Adipose tissue (tissue), 3 donors: ENCODE data around the gene PRDM1. TPM values are rescaled to one million over a fixed set of nuclear protein-coding genes. Genes with fewer than 3 reads are reported as not detected.

Source experiments
- H3K27ac ChIP-seq: one replicate; pipeline ENCODE4 v1.5.1; 2013; ENCODE audit warnings: low read depth, low read length
- WGBS, 3 donors: extraction: QIAGEN DNeasy Blood & Tissue Kit; methylation state at CpG; one replicate each; pipeline ENCODE4 v1.1.7; 2013; 5-methylcytosine and 5-hydroxymethylcytosine counted together
- polyA plus RNA-seq, 3 donors: library from polyadenylated mRNA; stranded (reverse); fragments of 200-250 nt; gene quantifications; one replicate each; pipeline ENCODE4 v1.2.3, GENCODE V29; 2013
- donor health status: healthy with polysubstance abuse.
- donor health status: Bipolar disorder and iron deficiency.
- donor health status: healthy.

PRDM1 gene
- polyA plus RNA-seq, 3 donors: 0.49 to 3.1 (median 1.5) TPM

DNA sequence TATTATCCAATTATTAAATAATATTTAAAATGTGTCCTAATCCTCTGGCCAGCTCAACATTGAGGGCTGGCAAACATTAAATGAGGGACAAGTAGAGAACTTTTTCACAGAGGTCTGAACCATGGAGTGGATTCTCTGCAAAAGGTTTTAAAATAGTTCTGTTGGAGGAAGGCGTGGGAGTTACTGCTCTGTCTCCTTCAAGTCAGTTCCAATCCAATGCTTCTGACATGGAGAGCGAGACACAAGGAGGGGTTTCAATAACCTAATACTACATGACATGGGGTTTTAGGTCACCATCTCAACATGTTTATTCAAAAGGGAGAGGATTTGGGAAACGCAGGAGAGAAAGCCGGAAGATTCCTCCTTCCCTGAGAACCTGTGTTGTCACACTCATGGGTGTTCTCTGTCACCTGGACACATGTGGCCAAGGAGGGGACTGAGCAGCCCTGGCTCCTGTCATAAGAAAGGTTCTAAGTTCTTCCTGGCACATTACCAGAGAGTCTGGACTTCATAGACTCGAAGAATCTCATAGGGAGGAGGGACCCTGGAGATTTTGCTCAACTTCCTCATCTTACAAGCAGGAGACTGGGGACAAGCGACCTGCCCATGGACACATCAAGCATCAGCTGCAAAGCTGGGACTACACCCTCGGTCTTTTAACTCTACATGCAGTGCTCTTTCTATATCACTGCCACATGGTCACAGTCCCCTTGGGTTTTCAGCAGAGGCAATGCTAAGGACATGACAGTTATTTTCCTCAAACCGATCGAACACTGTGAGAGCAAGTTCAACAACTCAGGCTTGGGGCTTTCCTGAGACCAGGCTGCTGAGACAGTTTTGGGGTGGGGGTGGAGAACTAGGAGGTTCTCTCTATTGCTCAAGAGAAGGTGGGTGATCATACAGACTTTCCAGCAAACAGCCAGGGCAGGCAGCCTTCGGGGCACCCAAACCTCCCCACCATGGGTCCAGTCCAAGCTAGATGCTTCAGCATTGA, 38.6 kb downstream of the PRDM1 start:
- WGBS, 3 donors: 77 to 84% (median 79%) methylated on average over 10 of the region's 10 CpGs
- H3K27ac ChIP-seq: no peak overlapping the region

DNA sequence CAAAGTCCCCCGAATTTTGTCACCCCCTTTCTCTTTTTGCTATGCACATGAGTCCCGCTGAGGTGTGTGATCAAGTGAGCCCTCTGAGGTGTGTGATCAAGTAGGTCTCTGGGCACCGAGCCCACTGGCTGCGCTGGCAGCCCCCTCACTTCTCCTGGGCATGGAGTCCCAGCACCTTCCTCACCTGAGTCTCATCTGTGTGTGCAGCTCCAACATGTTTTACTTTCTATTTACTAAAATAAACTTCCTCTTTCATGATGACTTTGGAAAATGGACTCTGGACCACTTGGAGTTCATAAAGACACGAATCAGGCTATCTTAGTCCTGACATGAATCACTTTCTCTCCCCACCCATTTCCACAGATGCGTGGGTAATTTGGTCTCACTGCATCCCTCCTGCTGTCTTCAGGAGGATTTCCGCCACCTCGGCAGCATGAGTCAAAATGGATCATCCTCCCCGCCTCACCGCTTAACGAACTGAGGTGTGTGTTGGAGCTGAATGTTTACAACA, 39.8 kb downstream of the PRDM1 start:
- WGBS, 3 donors: 75 to 86% (median 77%) methylated on average over 11 of the region's 11 CpGs

DNA sequence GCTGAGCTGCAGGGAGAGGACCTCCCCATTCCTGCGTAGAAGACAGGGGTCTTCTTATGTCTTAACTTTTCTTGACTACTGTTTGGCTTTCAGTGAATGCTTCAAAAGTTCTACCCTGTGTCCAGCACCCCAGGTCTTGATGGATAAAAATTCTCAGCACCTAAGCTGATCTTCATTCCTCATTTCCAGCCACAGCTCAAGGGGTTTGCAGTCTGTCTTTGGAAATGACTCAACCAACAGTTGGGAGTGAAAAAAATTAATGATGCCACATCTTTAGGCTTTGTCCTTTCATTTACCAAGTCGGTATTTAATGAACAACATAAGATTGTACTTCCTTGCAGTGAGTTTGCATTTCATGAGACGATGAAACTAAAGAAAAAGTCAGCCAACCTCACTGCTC, 40.3 kb downstream of the PRDM1 start:
- 77 to 79% (median 78%) methylated on average over 3 of the region's 3 CpGs for WGBS, 3 donors
- no peak overlapping the region for H3K27ac ChIP-seq

More for the DNA sequence above, 39.8 kb downstream of the PRDM1 start:
- no peak overlapping the region for H3K27ac ChIP-seq

DNA sequence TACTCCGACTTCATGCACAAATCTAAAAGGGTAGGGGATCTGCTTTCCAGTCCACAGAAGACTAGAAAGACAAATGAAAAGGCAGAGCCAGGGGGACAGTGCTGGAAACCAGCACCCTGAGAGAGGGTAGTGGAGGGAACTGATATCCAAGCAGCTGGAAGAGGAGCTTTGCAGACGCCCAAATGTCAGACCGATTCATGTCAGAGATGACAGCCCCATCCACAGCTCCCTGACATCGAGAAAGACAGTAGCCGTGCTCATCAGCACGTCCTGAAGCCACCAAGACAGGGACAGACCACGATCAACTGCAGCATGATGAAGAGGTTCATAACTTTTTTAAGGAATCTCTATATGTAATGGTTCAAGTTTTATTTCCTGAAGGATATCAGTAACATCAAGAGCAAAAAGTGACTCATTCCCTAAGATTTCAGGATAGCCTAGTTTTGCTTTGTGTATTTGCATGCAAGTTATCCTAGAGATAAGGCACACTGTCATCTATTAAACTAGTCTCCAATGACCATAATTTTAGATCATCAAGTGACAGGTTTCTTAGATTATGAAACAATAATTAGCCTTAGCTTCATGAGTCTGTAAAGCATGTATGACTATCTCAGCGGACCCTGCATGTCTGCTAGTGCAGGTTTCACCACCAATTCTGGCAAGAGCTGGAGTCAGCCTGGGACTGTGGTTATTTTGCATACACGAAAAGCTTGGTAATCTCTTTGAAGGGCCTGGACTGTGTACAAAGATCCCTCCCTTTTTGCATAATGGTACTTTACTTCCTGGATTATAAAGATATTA, 43.0 kb downstream of the PRDM1 start:
- no peak overlapping the region for H3K27ac ChIP-seq
- WGBS, 3 donors: 74 to 81% (median 81%) methylated on average over 9 of the region's 9 CpGs

DNA sequence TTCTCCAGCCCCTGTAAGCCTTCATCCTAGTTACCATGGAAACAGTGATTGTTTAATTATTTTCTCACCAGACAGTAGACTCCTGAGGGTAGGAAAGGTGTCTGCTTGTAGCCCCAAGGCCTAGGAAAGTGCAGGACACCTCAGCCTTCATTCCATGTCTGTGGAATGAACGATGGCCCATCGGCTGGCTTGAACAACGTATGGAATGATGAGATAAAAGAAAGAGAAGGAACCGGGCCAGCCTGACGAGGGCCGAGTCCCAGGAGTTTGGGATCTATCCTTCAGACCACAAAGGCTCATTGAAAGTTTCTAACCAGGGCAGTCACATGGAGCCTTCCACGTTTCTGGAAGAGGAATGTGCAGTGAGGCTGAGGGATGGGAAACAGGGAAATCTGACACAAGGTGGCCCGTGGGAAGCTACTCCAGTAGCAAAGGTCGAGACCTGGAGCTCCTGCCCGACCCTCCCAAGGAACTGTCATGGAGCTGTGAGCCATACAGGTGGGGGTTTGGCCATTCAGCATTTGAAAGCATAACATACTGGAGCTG, 46.1 kb downstream of the PRDM1 start:
- no peak overlapping the region for H3K27ac ChIP-seq
- WGBS, 3 donors: 82 to 90% (median 87%) methylated on average over 10 of the region's 10 CpGs

DNA sequence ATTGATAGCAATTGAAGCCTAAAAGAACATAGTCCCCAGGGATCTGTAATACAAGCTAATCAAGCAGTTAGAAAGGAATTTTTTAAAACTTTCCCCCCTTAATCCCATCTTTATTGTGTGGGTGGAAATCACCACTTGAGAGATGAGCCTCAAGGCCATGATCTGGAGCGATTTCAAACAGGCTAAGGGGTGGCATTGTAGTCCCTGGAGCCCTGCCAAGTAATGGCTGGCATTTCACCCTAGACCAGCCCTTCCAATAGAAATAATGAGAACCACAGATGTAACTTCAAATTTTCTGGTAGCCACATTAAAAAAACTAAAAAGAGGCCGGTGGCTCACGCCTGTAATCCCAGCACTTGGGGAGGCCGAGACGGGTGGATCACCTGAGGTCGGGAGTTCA, 46.9 kb downstream of the PRDM1 start:
- 89 to 93% (median 90%) methylated on average over 6 of the region's 6 CpGs for WGBS, 3 donors
- no peak overlapping the region for H3K27ac ChIP-seq

DNA sequence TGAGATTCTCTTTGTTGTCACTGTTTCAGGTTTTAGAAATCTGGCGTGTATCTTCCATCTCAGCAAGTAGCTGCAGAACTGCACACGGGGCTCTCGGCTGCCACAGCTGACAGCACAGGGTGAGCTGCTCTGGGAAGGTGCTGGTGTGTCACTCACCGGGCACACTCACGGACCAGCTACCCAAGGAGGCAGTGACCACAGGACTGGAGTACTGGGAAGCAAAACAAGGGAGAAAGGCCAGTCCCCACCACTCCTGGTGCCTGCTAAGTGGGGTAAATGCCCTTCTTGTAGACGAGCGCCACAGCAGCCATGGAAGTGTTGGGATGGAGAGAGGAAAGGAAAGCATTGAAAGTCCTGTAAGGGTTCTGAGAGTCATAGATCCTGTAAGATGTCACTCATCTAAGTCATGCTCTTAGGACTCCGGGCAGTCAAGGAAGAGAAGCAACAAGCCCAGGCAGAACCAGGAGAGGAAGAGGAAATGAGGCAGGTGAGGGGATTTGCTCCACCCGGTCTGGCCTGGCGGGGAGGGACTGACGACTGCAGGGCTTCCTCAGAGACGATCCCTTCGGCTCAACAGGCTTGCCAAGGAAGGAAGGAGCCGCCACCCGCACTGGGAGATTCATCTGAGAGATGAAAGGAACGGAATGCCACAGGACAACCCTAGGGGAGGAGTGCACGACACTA, 48.1 kb downstream of the PRDM1 start:
- WGBS, 3 donors: 72 to 82% (median 77%) methylated on average over 17 of the region's 17 CpGs
- H3K27ac ChIP-seq: no peak overlapping the region

DNA sequence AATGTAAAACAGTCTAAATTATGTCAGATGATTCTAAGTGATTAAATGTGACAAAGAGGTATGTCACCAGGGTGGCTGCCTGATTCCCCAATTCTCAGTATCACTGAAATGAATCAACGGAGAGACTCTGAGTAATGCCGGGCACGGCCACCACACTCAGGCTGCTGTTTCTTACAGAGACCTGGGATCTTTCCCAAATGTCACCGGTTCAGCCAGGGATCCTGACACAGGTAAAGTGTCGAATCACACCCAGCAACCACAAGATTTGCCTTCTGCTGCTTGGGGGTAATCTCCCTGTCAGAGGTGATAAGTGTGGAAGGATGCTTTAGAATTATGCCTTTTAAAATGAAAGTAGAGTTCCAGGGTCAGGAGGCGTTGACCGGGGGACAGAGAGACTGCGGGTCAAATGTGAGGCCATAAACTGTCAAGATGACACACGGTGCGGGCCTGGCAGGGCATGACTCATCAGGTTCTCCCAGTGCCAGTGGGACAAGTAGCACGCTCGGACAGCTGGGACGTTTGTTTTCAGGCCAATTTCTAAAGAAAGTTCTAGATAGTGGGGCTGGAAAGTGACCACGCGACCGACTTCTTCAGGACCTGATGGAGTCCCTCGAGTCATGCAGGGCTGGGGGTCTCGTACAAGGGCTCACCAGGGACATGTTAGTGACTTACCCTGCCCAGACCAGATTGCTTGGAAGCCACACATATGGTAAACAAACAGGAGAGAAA, 48.9 kb downstream of the PRDM1 start:
- 71 to 79% (median 72%) methylated on average over 18 of the region's 18 CpGs for WGBS, 3 donors
- no peak overlapping the region for H3K27ac ChIP-seq

DNA sequence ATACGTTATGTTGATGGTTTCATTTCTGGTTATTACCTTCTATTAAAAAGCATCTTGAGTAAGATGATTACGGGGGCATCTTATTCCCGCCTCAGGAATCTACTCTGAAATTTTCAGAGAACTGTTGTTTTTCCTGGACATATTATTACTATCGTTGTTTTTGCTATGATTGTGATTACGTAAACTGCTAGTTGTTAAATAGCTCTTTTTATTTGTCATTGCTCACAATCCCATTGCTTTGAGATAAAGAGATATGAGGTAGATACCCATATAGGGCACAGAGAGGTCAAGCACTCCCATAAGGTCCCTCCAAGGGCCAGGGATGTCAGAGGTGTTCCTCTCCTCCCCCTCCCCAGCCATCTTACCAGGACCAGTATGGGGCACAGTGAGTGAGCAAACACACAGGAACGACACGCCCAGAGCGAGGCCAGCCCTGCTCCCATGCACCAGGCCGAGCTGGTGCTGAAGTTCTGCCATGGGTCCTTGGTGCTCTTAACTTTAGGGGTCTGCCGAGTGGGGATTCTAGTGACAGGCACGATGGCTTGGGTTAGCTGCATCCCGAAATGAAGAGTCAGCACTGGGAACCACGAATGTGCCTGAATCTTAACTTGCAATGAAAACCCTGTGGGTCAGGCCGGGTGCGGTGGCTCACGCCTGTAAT, 49.9 kb downstream of the PRDM1 start:
- H3K27ac ChIP-seq: no peak overlapping the region
- WGBS, 3 donors: 85 to 95% (median 87%) methylated on average over 16 of the region's 16 CpGs

DNA sequence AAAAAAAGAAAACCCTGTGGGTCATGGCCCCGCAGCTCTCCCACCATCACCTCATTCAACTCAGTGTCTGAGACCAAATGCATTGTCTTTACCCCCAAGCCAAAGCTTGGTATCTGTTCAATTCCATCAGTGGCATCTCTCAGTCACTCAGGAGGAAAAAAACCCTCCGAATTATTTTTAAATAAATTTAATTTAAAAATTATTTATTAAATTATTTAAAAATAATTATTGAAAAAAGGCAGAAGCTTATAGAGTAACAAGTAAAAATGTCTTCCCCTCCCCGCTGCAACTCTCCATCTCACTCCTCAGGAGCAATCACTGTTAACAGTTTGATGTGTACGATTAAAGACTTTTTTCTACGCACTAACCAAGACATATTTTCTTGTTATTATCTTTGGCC, 50.7 kb downstream of the PRDM1 start:
- WGBS, 3 donors: 92 to 98% (median 96%) methylated on average over 5 of the region's 5 CpGs
- H3K27ac ChIP-seq: no peak overlapping the region

DNA sequence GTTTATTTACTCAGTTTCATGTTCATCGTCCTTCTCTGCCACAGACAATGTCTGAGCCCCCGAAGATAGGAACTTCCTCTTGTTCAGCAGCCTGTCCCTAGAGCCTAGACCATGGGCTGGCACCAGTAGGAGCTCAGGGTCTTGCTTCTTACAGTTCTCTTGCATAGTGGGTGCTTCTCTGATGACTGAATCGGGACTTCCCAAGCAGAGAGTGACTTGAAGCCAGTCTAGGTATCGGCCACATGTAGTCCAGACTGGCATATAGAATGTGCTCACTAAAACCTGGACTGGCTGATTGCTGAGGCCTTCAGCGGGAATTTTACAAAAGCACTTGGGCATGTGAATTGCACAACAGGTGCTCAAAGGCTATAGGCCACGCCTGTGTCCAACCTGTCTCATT, 52.0 kb downstream of the PRDM1 start:
- H3K27ac ChIP-seq: no peak overlapping the region
- WGBS, 3 donors: 73 to 80% (median 74%) methylated on average over 6 of the region's 6 CpGs

DNA sequence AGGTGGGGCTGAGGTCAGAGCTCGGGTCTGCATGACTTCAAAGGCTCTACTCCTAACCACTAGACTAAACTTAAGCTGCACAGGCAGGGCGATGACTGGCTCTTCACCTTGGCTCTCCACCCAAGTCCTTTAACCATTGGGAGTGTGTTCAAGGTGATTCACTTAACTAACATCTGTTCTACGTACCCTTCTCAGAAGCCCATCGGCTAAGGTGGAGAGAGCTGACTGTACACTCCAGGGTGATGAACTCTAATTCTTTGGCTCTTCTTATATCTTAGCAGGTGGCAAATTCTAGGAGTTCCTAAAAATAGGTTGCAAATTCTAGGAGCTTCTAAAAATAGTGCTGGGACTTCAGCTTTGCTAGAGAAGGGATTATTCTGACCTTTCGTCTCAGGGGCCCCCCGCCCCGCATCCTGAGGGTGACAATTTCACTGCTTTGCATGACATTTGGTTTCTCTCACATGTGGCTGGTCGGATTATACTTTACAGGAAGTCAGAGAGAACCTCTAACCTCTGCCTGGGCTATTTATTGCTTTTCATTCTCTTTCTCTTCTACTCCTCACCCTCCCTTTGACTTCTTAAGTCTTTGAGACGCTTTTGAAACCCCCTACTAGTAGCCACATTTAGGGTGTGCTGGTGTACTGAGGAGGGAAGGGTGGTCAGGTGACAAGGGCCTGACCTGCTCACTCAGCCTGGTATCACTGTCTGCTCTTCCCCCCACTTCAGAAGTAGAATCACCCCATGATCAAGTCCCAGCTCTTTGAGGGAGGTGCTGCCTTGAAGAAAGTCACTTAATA, 55.5 kb downstream of the PRDM1 start:
- WGBS, 3 donors: 71 to 75% (median 74%) methylated on average over 9 of the region's 9 CpGs

DNA sequence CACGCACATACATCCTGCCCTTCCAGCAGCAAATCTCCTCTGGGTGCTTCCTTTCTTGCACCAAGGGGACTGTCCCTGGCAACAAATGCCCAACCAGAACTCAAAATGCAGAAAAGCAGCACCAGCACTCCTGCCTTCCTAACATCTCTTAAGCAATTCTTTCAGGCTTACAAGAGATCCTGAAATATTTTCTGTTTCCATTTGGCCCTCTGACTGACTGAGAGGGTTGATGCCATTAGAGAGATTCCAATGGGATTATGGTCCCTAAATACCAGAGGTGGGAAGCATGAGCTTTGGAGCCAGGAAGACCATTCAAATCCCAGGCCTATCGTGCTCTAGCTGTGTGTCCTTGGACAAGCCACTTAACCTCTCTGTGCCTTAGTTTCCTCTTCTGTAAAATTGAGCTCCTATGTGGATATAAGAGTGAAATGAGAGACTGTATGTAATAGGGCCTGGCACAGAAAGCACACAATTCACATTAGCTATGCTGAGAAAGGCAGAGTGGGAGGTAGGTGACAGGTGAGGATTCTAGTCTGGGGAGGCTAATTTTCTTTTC, 56.8 kb downstream of the PRDM1 start:
- 69 to 82% (median 78%) methylated on average over 2 of the region's 2 CpGs for WGBS, 3 donors
- H3K27ac ChIP-seq: no peak overlapping the region

More for the DNA sequence above, 55.5 kb downstream of the PRDM1 start:
- no peak overlapping the region for H3K27ac ChIP-seq

DNA sequence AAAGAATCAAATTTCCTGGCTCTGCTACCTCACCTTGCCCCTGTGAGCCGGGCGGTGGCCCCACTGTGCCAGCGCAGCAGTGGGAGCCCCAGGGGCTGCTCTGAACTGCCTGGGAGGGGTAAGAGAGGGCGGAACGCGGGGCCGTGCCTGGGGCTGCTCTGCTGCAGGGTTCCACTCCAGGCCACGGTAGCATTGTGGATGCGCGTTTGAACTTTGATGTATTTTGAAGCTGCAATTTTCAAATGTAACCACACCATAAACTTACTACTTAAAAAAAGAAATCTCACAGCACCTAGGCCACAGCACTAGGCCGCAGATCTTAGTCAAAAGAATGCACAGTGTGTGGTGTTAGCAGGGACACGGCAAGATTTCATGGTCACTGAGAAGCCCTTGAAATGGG, 57.5 kb downstream of the PRDM1 start:
- WGBS, 3 donors: 87 to 90% (median 90%) methylated on average over 12 of the region's 12 CpGs
- H3K27ac ChIP-seq: no peak overlapping the region

DNA sequence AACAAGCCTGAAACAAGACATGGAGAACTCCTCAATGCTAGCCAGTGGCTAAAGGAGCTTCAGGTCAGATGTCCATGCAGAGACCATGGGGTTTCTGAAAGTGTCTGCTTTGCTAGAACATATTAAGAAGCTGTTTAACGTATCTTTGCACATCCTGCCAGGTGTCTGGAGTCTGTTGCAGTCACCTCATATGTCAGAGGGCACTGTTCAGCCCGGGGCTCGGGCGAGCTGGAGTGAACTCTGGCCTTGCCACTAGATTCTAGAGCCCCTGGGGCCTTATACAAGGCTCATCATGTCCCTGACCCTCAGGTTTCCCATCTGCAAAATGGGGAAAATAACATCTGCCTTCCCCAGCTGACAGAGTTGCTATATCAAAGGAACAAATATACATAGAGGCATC, 59.0 kb downstream of the PRDM1 start:
- no peak overlapping the region for H3K27ac ChIP-seq
- WGBS, 3 donors: 65 to 70% (median 68%) methylated on average over 4 of the region's 4 CpGs

DNA sequence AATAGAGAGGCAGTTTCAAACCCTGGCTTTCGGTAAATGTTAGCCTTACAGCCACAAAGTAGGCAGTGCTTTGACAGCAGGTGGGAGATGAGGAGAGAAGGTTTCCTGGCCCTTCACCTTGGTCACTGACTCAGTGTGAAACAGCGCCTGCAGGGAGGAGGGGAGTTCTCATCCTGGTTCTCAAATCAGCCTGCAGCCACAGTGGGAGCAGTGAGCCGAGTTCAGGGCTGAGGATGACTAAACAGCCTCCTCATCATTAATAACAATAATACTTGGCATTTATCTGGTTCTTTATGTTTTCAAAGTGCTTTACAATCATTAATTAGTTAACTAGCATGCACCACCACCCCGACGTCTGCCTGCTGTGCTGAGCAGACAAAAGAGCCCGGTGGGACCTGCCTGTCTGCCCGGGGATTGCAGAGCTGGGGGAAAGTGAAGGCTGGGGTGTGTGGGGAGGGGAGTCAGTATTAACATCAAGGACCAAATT, 59.6 kb downstream of the PRDM1 start:
- WGBS, 3 donors: 31 to 58% (median 55%) methylated on average over 7 of the region's 7 CpGs
- no peak overlapping the region for H3K27ac ChIP-seq
